Thyroid gland (tissue), 4 donors: ENCODE measurements around the gene DOK7.

ENCODE experiments used
- CTCF ChIP-seq, 6 experiments: fragments of 200-600 bp in 3 of 6; fragments of 450-650 bp in 3 of 6; sonication (generic) in 3 of 6; IDR thresholded peaks; one replicate each; pipeline ENCODE4 v1.5.1; 2016 to 2019; ENCODE audit warnings: antibody characterized with exemption in 6 of 6, mild to moderate bottlenecking in 2 of 6, inconsistent platforms in 1 of 6, moderate library complexity in 1 of 6
- POLR2A ChIP-seq, 2 donors: fragments of 450-650 bp; IDR thresholded peaks; one replicate each; pipeline ENCODE4 v1.6.1; 2017; ENCODE audit warnings: antibody characterized with exemption in 2 of 2, mild to moderate bottlenecking in 2 of 2, moderate library complexity in 1 of 2

GRCh38 chr4:3470244-3471097 is 7.4 kb downstream of the DOK7 start:
- TF ChIP-seq CTCF (IDR thresholded peaks at IDR 0.05) (no peak), POLR2A (IDR thresholded peaks at IDR 0.05) (no peak)
